SK-N-SH (cell line): ENCODE data around the gene LRMDA. TPM values are rescaled to one million over a fixed set of nuclear protein-coding genes. Genes with fewer than 3 reads are reported as not detected.

ENCODE experiments used
- CTCF ChIA-PET: fragments of 300-600, 350-600 bp; formaldehyde crosslinking; extraction: SDS; loops from one replicate; lab custom pipeline; 2021; lab: Yijun Ruan, JAX
- POLR2A ChIA-PET: fragments of 350-600 bp; sonication (Branson Sonifier 250); formaldehyde crosslinking; extraction: SDS; loops from one replicate; lab custom pipeline; 2020; ENCODE audit warnings: antibody characterized with exemption, inconsistent platforms; lab: Yijun Ruan, JAX
- DNase-seq: peaks from one replicate; pipeline ENCODE4 v3.0.0; 2012
- H2AFZ ChIP-seq: fragments of 200-600 bp; sonication (generic); 2 replicates; pipeline ENCODE4 v1.8.1; 2016; ENCODE audit warnings: antibody characterized with exemption, mild to moderate bottlenecking, low read depth
- H3F3A ChIP-seq: fragments of 200-600 bp; sonication (generic); replicated peaks from 2 replicates; pipeline ENCODE3; 2016; ENCODE audit warnings: antibody characterized with exemption, mild to moderate bottlenecking; ENCODE audit not compliant: insufficient read depth
- H3K27ac ChIP-seq, 2 experiments: fragments of 200-500 bp in 1 of 2; fragments of 200-600 bp in 1 of 2; sonication (Bioruptor generic) in 1 of 2; sonication (generic), shearing (Covaris generic) in 1 of 2; 2 replicates each; pipeline versions ENCODE4 v1.5.1 to v1.6.1; 2014 to 2016; ENCODE audit warnings: low read depth in 2 of 2, inconsistent platforms in 1 of 2, low read length in 1 of 2, mild to moderate bottlenecking in 1 of 2, mixed read lengths in 1 of 2
- H3K27me3 ChIP-seq: fragments of 200-600 bp; sonication (generic), shearing (Covaris generic); 2 replicates; pipeline ENCODE4 v1.6.1; 2016; ENCODE audit warnings: mixed run types; ENCODE audit not compliant: insufficient read depth
- H3K36me3 ChIP-seq, 2 experiments: fragments of 200-500 bp in 1 of 2; fragments of 200-600 bp in 1 of 2; sonication (Bioruptor generic) in 1 of 2; sonication (generic) in 1 of 2; replicated peaks in 1 of 2; 2 replicates each; pipeline versions ENCODE3 to v1.5.1; 2014 to 2016; ENCODE audit warnings: low read length in 1 of 2, mild to moderate bottlenecking in 1 of 2; ENCODE audit not compliant: insufficient read depth in 2 of 2, control insufficient read depth in 1 of 2
- H3K4me1 ChIP-seq, 2 experiments: fragments of 200-500 bp in 1 of 2; fragments of 200-600 bp in 1 of 2; sonication (Bioruptor generic) in 1 of 2; sonication (generic), shearing (Covaris generic) in 1 of 2; 2 replicates each; pipeline versions ENCODE4 v1.5.1 to v1.6.1; 2014 to 2016; ENCODE audit warnings: low read depth in 1 of 2, low read length in 1 of 2, mixed run types in 1 of 2; ENCODE audit not compliant: insufficient read depth in 2 of 2, control insufficient read depth in 1 of 2
- H3K4me2 ChIP-seq: fragments of 200-600 bp; sonication (generic), shearing (Covaris generic); 2 replicates; pipeline ENCODE4 v1.6.1; 2017; ENCODE audit warnings: mixed run types
- H3K4me3 ChIP-seq, 2 experiments: fragments of 200-500 bp in 1 of 2; fragments of 200-600 bp in 1 of 2; sonication (Bioruptor generic) in 1 of 2; sonication (generic), shearing (Covaris generic) in 1 of 2; 2 replicates each; pipeline versions ENCODE4 v1.5.1 to v1.8.1; 2014 to 2016; ENCODE audit warnings: low read depth in 2 of 2, inconsistent platforms in 1 of 2, low read length in 1 of 2, mild to moderate bottlenecking in 1 of 2, mixed read lengths in 1 of 2, moderate library complexity in 1 of 2
- H3K79me2 ChIP-seq: fragments of 200-600 bp; sonication (generic); 2 replicates; pipeline ENCODE4 v1.8.1; 2017; ENCODE audit warnings: mild to moderate bottlenecking; ENCODE audit not compliant: insufficient read depth
- H3K9ac ChIP-seq: fragments of 200-600 bp; sonication (generic); 2 replicates; pipeline ENCODE4 v1.6.1; 2017; ENCODE audit warnings: mixed run types
- H3K9me2 ChIP-seq: fragments of 200-600 bp; sonication (generic); 2 replicates; pipeline ENCODE4 v1.6.1; 2017; ENCODE audit warnings: mixed run types
- H3K9me3 ChIP-seq: fragments of 200-600 bp; sonication (generic); 2 replicates; pipeline ENCODE4 v1.6.1; 2017; ENCODE audit warnings: mixed run types, mild to moderate bottlenecking, moderate library complexity
- H4K20me1 ChIP-seq: fragments of 200-600 bp; sonication (generic); 2 replicates; pipeline ENCODE4 v1.6.1; 2017; ENCODE audit warnings: mild to moderate bottlenecking, mixed run types; ENCODE audit not compliant: insufficient read depth
- CHD2 ChIP-seq: fragments of 150-350 bp; IDR thresholded peaks from 2 replicates; pipeline ENCODE4 v1.6.1; 2018; ENCODE audit warnings: low read length; ENCODE audit not compliant: partially characterized antibody
- FOSL2 ChIP-seq: IDR thresholded peaks from 2 replicates; pipeline ENCODE4 v1.4.0; 2012; ENCODE audit warnings: low read depth, mild to moderate bottlenecking, moderate library complexity, borderline replicate concordance
- GABPA ChIP-seq: IDR thresholded peaks from 2 replicates; pipeline ENCODE4 v1.4.0; 2012; ENCODE audit warnings: low read depth, mild to moderate bottlenecking
- IRF3 ChIP-seq: fragments of 150-350 bp; IDR thresholded peaks from 2 replicates; pipeline ENCODE4 v1.6.1; 2016; ENCODE audit warnings: mild to moderate bottlenecking, low read depth, low read length
- MAX ChIP-seq: IDR thresholded peaks from 2 replicates; pipeline ENCODE4 v1.4.0; 2012; ENCODE audit warnings: low read depth
- MXI1 ChIP-seq: IDR thresholded peaks from 2 replicates; pipeline ENCODE4 v1.6.1; 2012; ENCODE audit warnings: mild to moderate bottlenecking, low read depth, low read length, improper control_type of control experiment
- NFIC ChIP-seq: IDR thresholded peaks from 2 replicates; pipeline ENCODE4 v1.4.0; 2012; ENCODE audit warnings: borderline replicate concordance
- NRF1 ChIP-seq: IDR thresholded peaks from 2 replicates; pipeline ENCODE4 v1.6.1; 2012; ENCODE audit warnings: low read depth, mild to moderate bottlenecking, low read length
- PBX3 ChIP-seq: IDR thresholded peaks from 2 replicates; pipeline ENCODE4; 2012
- POLR2AphosphoS5 ChIP-seq: IDR thresholded peaks from 2 replicates; pipeline ENCODE4 v1.6.1; 2012; ENCODE audit warnings: low read depth, low read length
- RAD21 ChIP-seq: IDR thresholded peaks from 2 replicates; pipeline ENCODE4 v1.6.1; 2012; ENCODE audit warnings: mild to moderate bottlenecking, low read length
- RCOR1 ChIP-seq: fragments of 150-350 bp; IDR thresholded peaks from 2 replicates; pipeline ENCODE4 v1.6.1; 2017; ENCODE audit warnings: antibody characterized with exemption, low read length
- RFX5 ChIP-seq: IDR thresholded peaks from 2 replicates; pipeline ENCODE4 v1.6.1; 2012; ENCODE audit warnings: mild to moderate bottlenecking, improper control_type of control experiment, low read length
- RXRA ChIP-seq: IDR thresholded peaks from 2 replicates; pipeline ENCODE4 v1.4.0; 2012; ENCODE audit warnings: low read depth, mild to moderate bottlenecking, borderline replicate concordance
- TAF1 ChIP-seq: IDR thresholded peaks from 2 replicates; pipeline ENCODE4 v1.6.1; 2012; ENCODE audit warnings: low read depth, mild to moderate bottlenecking, low read length, moderate library complexity, borderline replicate concordance
- TCF12 ChIP-seq: IDR thresholded peaks from 2 replicates; pipeline ENCODE4 v1.4.0; 2012
- TEAD4 ChIP-seq: IDR thresholded peaks from 2 replicates; pipeline ENCODE4 v1.4.0; 2012; ENCODE audit warnings: mild to moderate bottlenecking, borderline replicate concordance; ENCODE audit not compliant: insufficient read depth
- WGBS: methylation state at CpG from one replicate; pipeline ENCODE4 v1.1.6; 2017; ENCODE audit warnings: low lambda C conversion rate; 5-methylcytosine and 5-hydroxymethylcytosine counted together
- polyA plus RNA-seq, 3 experiments: library from polyadenylated mRNA; depleted of rRNA; stranded (reverse); fragments of >200 nt; gene quantifications; 2 replicates each; pipeline ENCODE4 v1.2.3, GENCODE V29; 2012
- TF ChIP-seq, protein P1 (sequence below): IDR thresholded peaks from 2 replicates; pipeline ENCODE4 v1.4.0; 2012; ENCODE audit warnings: low read depth, borderline replicate concordance

Gene LRMDA
- polyA plus RNA-seq, 1 of the 3 experiments (the other 2 are of a cell fraction), result 0.95 TPM

DNA sequence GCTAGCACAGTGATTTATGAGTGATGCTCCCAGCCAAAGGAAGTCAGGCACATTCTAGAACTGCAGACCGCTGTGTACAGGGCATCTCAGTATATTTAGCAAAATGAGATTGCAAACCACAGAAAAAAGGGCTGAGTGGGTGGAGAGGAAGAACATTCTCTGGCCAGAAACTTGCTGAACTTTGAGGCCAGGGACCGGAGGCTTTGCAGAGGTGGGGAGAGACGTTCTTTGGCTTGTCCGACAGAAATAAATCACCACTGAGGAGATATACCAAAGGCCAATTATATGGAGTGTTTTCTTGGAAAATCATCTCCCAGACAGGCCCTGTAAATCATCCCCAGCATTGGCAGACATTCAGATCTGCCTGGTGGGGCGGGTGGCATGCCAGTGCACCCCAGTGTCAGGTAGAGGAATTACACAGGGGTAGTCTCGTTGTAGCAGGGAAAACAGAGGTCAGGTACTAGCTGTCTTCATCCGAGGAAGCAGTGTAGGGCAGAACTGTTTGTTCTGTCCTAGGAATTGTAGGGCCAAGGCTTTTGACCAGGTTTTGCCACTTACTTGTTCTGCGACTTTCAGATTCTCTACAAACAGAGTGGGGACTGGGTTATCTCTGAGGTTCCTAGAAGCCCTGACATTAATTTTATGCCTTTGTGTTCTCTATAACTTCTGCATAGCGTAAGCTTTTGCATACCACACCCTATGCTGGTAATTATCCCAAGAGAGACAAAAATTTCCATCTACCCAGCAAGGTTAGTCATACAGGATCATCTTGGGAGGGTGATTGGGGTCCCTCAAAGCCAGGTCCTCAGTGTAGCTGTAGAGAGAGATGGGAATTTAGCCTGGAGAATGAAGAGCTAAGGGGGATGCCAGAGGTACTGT is 655.6 kb downstream of the LRMDA start (continued):
- no peak for TF ChIP-seq NRF1
- no peak for TF ChIP-seq CHD2
- TF ChIP-seq MXI1, result no peak
- TF ChIP-seq NFIC, result peak; percentile 92; the same call in 1 of the 2 replicates
- 0 out of 2 replicates have a peak, but pooled peaks have one; percentile 46 for TF ChIP-seq RXRA
- TF ChIP-seq RCOR1, result no peak
- TF ChIP-seq POLR2AphosphoS5, result peak; percentile 55; the same call in 1 of the 2 replicates
- peak; percentile 87 for TF ChIP-seq TCF12
- TF ChIP-seq GABPA, result no peak
- no peak for TF ChIP-seq IRF3
- TF ChIP-seq TEAD4, result peak; percentile 71; the same call in 1 of the 2 replicates
- TF ChIP-seq TAF1, result no peak

GRCh38 chr10:76088008-76088407 is 656.6 kb downstream of the LRMDA start:
- Histone ChIP-seq H3K4me1 (no peaks in the 10 kb centered on the region; a peak in 1 of 4 replicates), H3K27me3 (no peaks in the 10 kb centered on the region), H3K9me2 (no peaks in the 10 kb centered on the region), H3F3A (no peaks in the 10 kb centered on the region), H3K4me2 (no peak overlapping the region), H3K27ac (no peak overlapping the region), H2AFZ (no peak overlapping the region), H3K9ac (no peak overlapping the region), H3K9me3 (no peaks in the 10 kb centered on the region), H3K4me3 (no peak overlapping the region), H3K79me2 (no peaks in the 10 kb centered on the region), H4K20me1 (no peaks in the 10 kb centered on the region), H3K36me3 (no peaks in the 10 kb centered on the region)
- POLR2A ChIA-PET, result no interaction called here
- CTCF ChIA-PET, result interaction anchor here (1.1 kb wide), 1 partner anchor 51 kb away, joined by 4 read pairs; no protein-coding TSS in a partner anchor
- TF ChIP-seq PBX3 (no peak), RFX5 (no peak), FOSL2 (no peak), GABPA (no peak), RXRA (no peak), RAD21 (no peak), MAX (no peak)
- TF ChIP-seq, protein P1, sequence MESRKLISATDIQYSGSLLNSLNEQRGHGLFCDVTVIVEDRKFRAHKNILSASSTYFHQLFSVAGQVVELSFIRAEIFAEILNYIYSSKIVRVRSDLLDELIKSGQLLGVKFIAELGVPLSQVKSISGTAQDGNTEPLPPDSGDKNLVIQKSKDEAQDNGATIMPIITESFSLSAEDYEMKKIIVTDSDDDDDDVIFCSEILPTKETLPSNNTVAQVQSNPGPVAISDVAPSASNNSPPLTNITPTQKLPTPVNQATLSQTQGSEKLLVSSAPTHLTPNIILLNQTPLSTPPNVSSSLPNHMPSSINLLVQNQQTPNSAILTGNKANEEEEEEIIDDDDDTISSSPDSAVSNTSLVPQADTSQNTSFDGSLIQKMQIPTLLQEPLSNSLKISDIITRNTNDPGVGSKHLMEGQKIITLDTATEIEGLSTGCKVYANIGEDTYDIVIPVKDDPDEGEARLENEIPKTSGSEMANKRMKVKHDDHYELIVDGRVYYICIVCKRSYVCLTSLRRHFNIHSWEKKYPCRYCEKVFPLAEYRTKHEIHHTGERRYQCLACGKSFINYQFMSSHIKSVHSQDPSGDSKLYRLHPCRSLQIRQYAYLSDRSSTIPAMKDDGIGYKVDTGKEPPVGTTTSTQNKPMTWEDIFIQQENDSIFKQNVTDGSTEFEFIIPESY, result no peak
- no peak for DNase-seq
- 86% methylated on average over 1 of the region's 4 CpGs for WGBS
